Measurements from ENCODE around the gene NOP14. TPM values are rescaled to one million over a fixed set of nuclear protein-coding genes. Genes with fewer than 3 reads are reported as not detected.

Gene NOP14
- 24.0 to 27.7 TPM (median 25.0 TPM) in 5 replicates for total RNA-seq (2022; extraction: Qiagen RNA extraction)

DNA sequence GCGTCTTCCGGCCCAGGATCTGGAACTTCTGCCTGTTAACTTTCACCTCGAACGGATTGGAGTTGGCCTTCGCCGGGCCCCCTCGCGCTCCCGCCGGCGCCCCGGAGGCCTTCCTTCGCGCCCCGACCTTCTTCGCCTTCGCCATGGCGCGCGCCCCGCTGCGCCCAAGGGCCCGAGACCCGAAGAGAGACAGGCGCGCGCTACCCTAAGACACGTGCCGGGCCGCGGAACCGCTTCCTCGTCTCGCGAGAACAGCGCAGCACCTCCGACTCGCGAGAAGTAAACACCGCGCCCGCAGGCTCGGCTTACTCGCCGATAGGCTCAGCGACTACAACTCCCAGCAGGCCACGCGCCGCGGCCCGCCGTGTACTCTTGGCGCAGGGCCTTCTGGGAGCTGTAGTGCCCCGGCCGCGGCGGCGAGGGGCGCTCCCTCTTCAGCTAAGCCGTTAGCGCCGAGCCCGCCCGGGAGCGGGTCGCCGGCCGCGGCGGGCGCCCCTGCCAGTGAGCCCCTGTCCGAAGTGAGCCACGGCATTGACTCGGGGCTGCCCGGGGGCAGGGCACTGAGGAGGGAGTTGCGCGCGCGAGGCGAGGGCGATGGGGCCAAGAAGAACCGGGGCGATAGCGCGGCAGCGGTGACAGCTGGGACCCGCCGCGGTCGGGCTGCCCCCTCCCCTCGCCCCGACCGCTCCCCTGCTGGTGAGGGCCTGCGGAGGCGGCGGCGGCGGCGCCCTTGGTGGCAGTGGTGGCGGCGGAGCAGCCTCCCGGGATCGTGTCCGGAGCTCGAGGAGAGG is at the start of gene NOP14, which contains the start of gene GRK4:
NOP14 (minus strand) TSS at position 232 of the 791 bp plus-strand sequence; CDS start at position 145, 87 bp downstream.
GRK4 (plus strand) TSS at position 397 of the 791 bp plus-strand sequence. CDS start 500 bp downstream, outside the sequence.

Other genes with a start within 250 kb of the NOP14 start
- gene TNIP2, start 207.1 kb downstream of the NOP14 start, total RNA-seq (2022; extraction: Qiagen RNA extraction), result 36.3 to 47.2 TPM (median 45.1 TPM) in 5 replicates
- 3.2 to 4.8 TPM (median 4.0 TPM) in 5 replicates for gene SH3BP2, start 170.3 kb downstream of the NOP14 start, total RNA-seq (2022; extraction: Qiagen RNA extraction)
- gene ADD1, start 119.6 kb downstream of the NOP14 start, total RNA-seq (2022; extraction: Qiagen RNA extraction), result 80.2 to 96.9 TPM (median 89.6 TPM) in 5 replicates
- gene GRK4, start 165 bp upstream of the NOP14 start, total RNA-seq (2022; extraction: Qiagen RNA extraction), result 1.4 to 1.6 TPM (median 1.5 TPM) in 5 replicates
- not detected in 5 replicates for gene HTT-AS, start 111.1 kb upstream of the NOP14 start, total RNA-seq (2022; extraction: Qiagen RNA extraction)
- gene HTT, start 111.3 kb upstream of the NOP14 start, total RNA-seq (2022; extraction: Qiagen RNA extraction), result 10.9 to 12.2 TPM (median 11.2 TPM) in 5 replicates